ENCODE results near the gene FITM1. TPM values are rescaled to one million over a fixed set of nuclear protein-coding genes. Genes with fewer than 3 reads are reported as not detected.

The FITM1 gene
- total RNA-seq, 1 experiment from 2014 or later: 0.72 TPM

DNA sequence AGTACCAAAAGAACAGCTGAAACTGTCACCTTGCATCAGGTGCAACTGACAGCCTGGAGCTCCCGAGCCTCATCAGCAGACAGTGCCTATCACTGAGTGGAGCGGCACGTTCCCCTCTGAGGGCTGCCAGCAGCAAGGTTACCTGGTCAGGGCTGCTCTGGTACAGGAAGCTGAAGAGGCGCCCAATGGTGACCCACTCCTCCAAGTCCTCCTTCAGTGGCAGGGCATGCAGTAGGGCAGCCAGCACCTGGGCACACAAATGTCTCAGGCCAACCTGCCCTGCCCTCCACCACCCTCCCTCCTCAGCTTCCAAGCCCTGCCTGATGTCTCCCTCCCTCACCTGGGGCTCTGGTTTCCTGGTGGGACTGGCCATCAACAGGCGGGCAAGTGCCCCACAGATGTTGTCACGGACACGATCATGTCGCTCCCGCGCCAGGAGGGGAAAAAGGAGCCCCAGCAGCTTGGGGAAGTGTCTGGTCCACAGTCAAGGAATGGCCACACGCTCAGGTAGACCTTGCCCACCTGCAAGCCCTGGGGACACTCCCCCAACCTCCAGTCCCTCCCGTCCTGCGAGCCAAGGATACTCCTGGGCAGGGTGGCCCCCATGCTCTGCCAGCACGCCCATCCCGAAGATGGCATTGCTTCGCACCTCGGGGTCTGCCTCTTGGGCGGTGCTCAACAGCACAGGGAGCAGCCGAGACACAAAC lies 51.1 kb downstream of the FITM1 start:
- Mint-ChIP-seq H3K4me1 (no peaks in the 10 kb centered on the region), H3K36me3 (ENCODE audit: insufficient read depth in 1 of 3, low read depth in 3 of 3) (peaks cover 44 to 92% (median 79%) of the 10 kb centered on the region in 3 experiments), H3K27me3 (ENCODE audit: low read depth) (no peaks in the 10 kb centered on the region; the same call in 1 of the 2 replicates), H3K9me3 (no peaks in the 10 kb centered on the region), H3K27ac (no peak overlapping the region), H3K4me3 (no peak overlapping the region)
- no peaks in the 10 kb centered on the region for H3K23me2 ChIP-seq (ENCODE audit: insufficient read length, low read depth, low read length, poor library complexity, severe bottlenecking)
- no peak overlapping the region for H3K18ac ChIP-seq (ENCODE audit: insufficient read length, low read depth, low read length)
- H2AK5ac ChIP-seq (ENCODE audit: insufficient read length, low read length): no peak overlapping the region
- no peaks in the 10 kb centered on the region for H3K4me1 ChIP-seq (ENCODE audit: insufficient read depth, low read length)
- no peaks in the 10 kb centered on the region for H3K9me3 ChIP-seq (ENCODE audit: control insufficient read depth, low read depth, low read length)
- H3K9ac ChIP-seq (ENCODE audit: extremely low read depth, insufficient read length, low read length): no peak overlapping the region
- no peak overlapping the region for H2BK5ac ChIP-seq (ENCODE audit: insufficient read length, low read length)
- no peak overlapping the region for H3K27ac ChIP-seq (ENCODE audit: insufficient read length, low read depth, low read length)
- H3K79me2 ChIP-seq (ENCODE audit: insufficient read depth, low read length): no peaks in the 10 kb centered on the region
- H2BK120ac ChIP-seq (ENCODE audit: low read depth, low read length, poor library complexity, severe bottlenecking): no peak overlapping the region
- H2BK20ac ChIP-seq (ENCODE audit: low read depth, low read length, poor library complexity, severe bottlenecking): no peak overlapping the region
- H3T11ph ChIP-seq (ENCODE audit: low read length): no peak overlapping the region
- H3K23ac ChIP-seq (ENCODE audit: insufficient read length, low read depth, low read length): no peak overlapping the region
- DNase-seq: no peak
- H4K91ac ChIP-seq (ENCODE audit: insufficient read length, low read depth, low read length): no peak overlapping the region
- H3K27me3 ChIP-seq (ENCODE audit: insufficient read depth, low read length): no peaks in the 10 kb centered on the region
- H3K56ac ChIP-seq (ENCODE audit: insufficient read length, low read depth, low read length): no peak overlapping the region
- no peak overlapping the region for H3K14ac ChIP-seq (ENCODE audit: insufficient read depth, low read length)
- H4K5ac ChIP-seq (ENCODE audit: insufficient read length, low read depth, low read length): no peak overlapping the region
- H4K20me1 ChIP-seq (ENCODE audit: control insufficient read depth, insufficient read depth, insufficient read length): no peaks in the 10 kb centered on the region
- H3K4ac ChIP-seq (ENCODE audit: low read depth, low read length): no peak overlapping the region
- no peak overlapping the region for H2BK12ac ChIP-seq (ENCODE audit: insufficient read length, low read depth, low read length)
- TF ChIP-seq, protein P1, sequence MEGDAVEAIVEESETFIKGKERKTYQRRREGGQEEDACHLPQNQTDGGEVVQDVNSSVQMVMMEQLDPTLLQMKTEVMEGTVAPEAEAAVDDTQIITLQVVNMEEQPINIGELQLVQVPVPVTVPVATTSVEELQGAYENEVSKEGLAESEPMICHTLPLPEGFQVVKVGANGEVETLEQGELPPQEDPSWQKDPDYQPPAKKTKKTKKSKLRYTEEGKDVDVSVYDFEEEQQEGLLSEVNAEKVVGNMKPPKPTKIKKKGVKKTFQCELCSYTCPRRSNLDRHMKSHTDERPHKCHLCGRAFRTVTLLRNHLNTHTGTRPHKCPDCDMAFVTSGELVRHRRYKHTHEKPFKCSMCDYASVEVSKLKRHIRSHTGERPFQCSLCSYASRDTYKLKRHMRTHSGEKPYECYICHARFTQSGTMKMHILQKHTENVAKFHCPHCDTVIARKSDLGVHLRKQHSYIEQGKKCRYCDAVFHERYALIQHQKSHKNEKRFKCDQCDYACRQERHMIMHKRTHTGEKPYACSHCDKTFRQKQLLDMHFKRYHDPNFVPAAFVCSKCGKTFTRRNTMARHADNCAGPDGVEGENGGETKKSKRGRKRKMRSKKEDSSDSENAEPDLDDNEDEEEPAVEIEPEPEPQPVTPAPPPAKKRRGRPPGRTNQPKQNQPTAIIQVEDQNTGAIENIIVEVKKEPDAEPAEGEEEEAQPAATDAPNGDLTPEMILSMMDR (conservative IDR thresholded peaks at IDR 0.05): no peak
- H3K79me1 ChIP-seq (ENCODE audit: insufficient read depth, low read depth, low read length, poor library complexity, severe bottlenecking): no peaks in the 10 kb centered on the region
- WGBS (ENCODE audit: extremely low coverage, insufficient read length, low lambda C conversion rate): no CpG with 5 or more reads among the region's 19 CpGs
- H4K8ac ChIP-seq (replicated peaks; ENCODE audit: insufficient read length, low read depth, low read length): no peak overlapping the region
- H2BK15ac ChIP-seq (ENCODE audit: low read depth, low read length): no peak overlapping the region
- no peak overlapping the region for H3K4me2 ChIP-seq (ENCODE audit: insufficient read depth, insufficient read length, low read length)
- no peak overlapping the region for H2AFZ ChIP-seq (ENCODE audit: low read length)

Small RNA genes within 50 kb of the gene (microRNA-seq; reads per million reads assigned to microRNA genes)
- not detected for gene MIR7703 (ENCODE audit: borderline microRNAs expressed)

Other genes starting within 250 kb of the FITM1 start
- 11.2 and 12.7 TPM in 2 replicates for gene DHRS4, start 176.9 kb upstream of the FITM1 start, total RNA-seq (2021)
- 9.7 and 10.2 TPM in 2 replicates for gene DHRS4L2, start 141.7 kb upstream of the FITM1 start, total RNA-seq (2021)
- 4.7 and 5.8 TPM in 2 replicates for gene CARMIL3, start 78.7 kb upstream of the FITM1 start, total RNA-seq (2021)
- not detected in 2 replicates for gene CPNE6, start 59.1 kb upstream of the FITM1 start, total RNA-seq (2021)
- 48.9 and 50.2 TPM in 2 replicates for gene PCK2, start 36.3 kb upstream of the FITM1 start, total RNA-seq (2021)
- gene DCAF11, start 15.9 kb upstream of the FITM1 start, total RNA-seq (2021): 73.4 and 74.3 TPM in 2 replicates
- 2.2 and 2.5 TPM in 2 replicates for gene NRL, start 15.7 kb upstream of the FITM1 start, total RNA-seq (2021)
- gene PSME1, start 5.5 kb downstream of the FITM1 start, total RNA-seq (2021): 109 TPM in 2 replicates
- gene EMC9, start 10.9 kb downstream of the FITM1 start, total RNA-seq (2021): 52.9 and 55.9 TPM in 2 replicates
- 125 and 126 TPM in 2 replicates for gene PSME2, start 16.0 kb downstream of the FITM1 start, total RNA-seq (2021)
- gene RNF31, start 16.8 kb downstream of the FITM1 start, total RNA-seq (2021): 67.8 and 87.3 TPM in 2 replicates
- 20.9 and 27.6 TPM in 2 replicates for gene IRF9, start 30.6 kb downstream of the FITM1 start, total RNA-seq (2021)
- gene REC8, start 41.4 kb downstream of the FITM1 start, total RNA-seq (2021): 58.0 and 58.5 TPM in 2 replicates
- 114 and 116 TPM in 2 replicates for gene IPO4, start 58.2 kb downstream of the FITM1 start, total RNA-seq (2021)
- 31.6 and 31.8 TPM in 2 replicates for gene TM9SF1, start 64.8 kb downstream of the FITM1 start, total RNA-seq (2021)
- gene TSSK4, start 75.0 kb downstream of the FITM1 start, total RNA-seq (2021): not detected in 2 replicates
- gene CHMP4A, start 82.8 kb downstream of the FITM1 start, total RNA-seq (2021): 42.0 and 46.2 TPM in 2 replicates
- gene MDP1, start 85.4 kb downstream of the FITM1 start, total RNA-seq (2021): 18.8 and 19.0 TPM in 2 replicates
- 214 and 225 TPM in 2 replicates for gene NEDD8, start 101.7 kb downstream of the FITM1 start, total RNA-seq (2021)
- gene GMPR2, start 102.3 kb downstream of the FITM1 start, total RNA-seq (2021): 84.7 and 86.9 TPM in 2 replicates
- 41.3 and 47.6 TPM in 2 replicates for gene TINF2, start 112.0 kb downstream of the FITM1 start, total RNA-seq (2021)
- gene TGM1, start 132.5 kb downstream of the FITM1 start, total RNA-seq (2021): 1.8 and 2.9 TPM in 2 replicates
- gene RABGGTA, start 140.9 kb downstream of the FITM1 start, total RNA-seq (2021): 25.6 and 26.1 TPM in 2 replicates
- gene DHRS1, start 169.1 kb downstream of the FITM1 start, total RNA-seq (2021): 18.2 and 19.1 TPM in 2 replicates
- 34.7 and 35.0 TPM in 2 replicates for gene NOP9, start 169.2 kb downstream of the FITM1 start, total RNA-seq (2021)
- gene CIDEB, start 177.3 kb downstream of the FITM1 start, total RNA-seq (2021): not detected in 2 replicates
- gene LTB4R2, start 179.5 kb downstream of the FITM1 start, total RNA-seq (2021): 13.0 and 13.4 TPM in 2 replicates
- gene LTB4R, start 180.8 kb downstream of the FITM1 start, total RNA-seq (2021): 8.9 and 9.2 TPM in 2 replicates
- gene ADCY4, start 204.4 kb downstream of the FITM1 start, total RNA-seq (2021): 0.09 and 0.53 TPM in 2 replicates
- 0.35 TPM in 1 of 2 replicates, not detected in the other for gene RIPK3, start 209.3 kb downstream of the FITM1 start, total RNA-seq (2021)
- 43.0 and 46.4 TPM in 2 replicates for gene NFATC4, start 237.5 kb downstream of the FITM1 start, total RNA-seq (2021)

Data from H9 (cell line).